Activated CD8-positive, alpha-beta memory T cell treated with anti-CD3 and anti-CD28 coated beads, Interleukin-2, amount 50 U/mL, for 1 hour (primary cell): Measurements from ENCODE around the gene POU3F1.
"Not testable (repeated sequence)": the region's sequence is repeated elsewhere in the genome, so short reads cannot be mapped to it uniquely, and the experiment has no call there.

Source experiments
- DNase-seq: peaks from one replicate; pipeline ENCODE4 v3.0.0-alpha.2; 2020; ENCODE audit errors: extremely low read depth

POU3F1 gene

GRCh38 chr1:38047603-38048141 lies 1.1 kb upstream of the POU3F1 start:
- no peak for DNase-seq

GRCh38 chr1:38046884-38047602 lies 450 bp upstream of the POU3F1 start:
- DNase-seq: peak; percentile 47

- DNase-seq: no peak
Observed at GRCh38 chr1:38045401-38046332, 926 bp downstream of the POU3F1 start.

GRCh38 chr1:38044221-38045215 lies 2.1 kb downstream of the POU3F1 start:
- no peak for DNase-seq

- DNase-seq: no peak
Observed at GRCh38 chr1:38043036-38043747, 3.4 kb downstream of the POU3F1 start.

GRCh38 chr1:38041936-38042834 lies 4.4 kb downstream of the POU3F1 start:
- no peak for DNase-seq

GRCh38 chr1:38039331-38040088 lies 7.1 kb downstream of the POU3F1 start:
- DNase-seq: no peak

GRCh38 chr1:38038861-38039260 lies 7.7 kb downstream of the POU3F1 start:
- DNase-seq: no peak

- no peak for DNase-seq
Observed at GRCh38 chr1:38037221-38037939, 9.2 kb downstream of the POU3F1 start.

- no peak for DNase-seq
Observed at GRCh38 chr1:38034871-38035270, 11.7 kb downstream of the POU3F1 start.

GRCh38 chr1:38032992-38033391 lies 13.6 kb downstream of the POU3F1 start:
- DNase-seq: not testable (repeated sequence)

- no peak for DNase-seq
Observed at GRCh38 chr1:38031513-38031866, 15.1 kb downstream of the POU3F1 start.

- DNase-seq: no peak
Observed at GRCh38 chr1:38030596-38031512, 15.7 kb downstream of the POU3F1 start.

- no peak for DNase-seq
Observed at GRCh38 chr1:38029685-38030511, 16.7 kb downstream of the POU3F1 start.

GRCh38 chr1:38029081-38029681 lies 17.4 kb downstream of the POU3F1 start:
- no peak for DNase-seq

- DNase-seq: no peak
Observed at GRCh38 chr1:38028671-38029070, 17.9 kb downstream of the POU3F1 start.
